Right ventricle myocardium superior (tissue), 1 donor: ENCODE measurements around the gene SRPK1. TPM values are rescaled to one million over a fixed set of nuclear protein-coding genes. Genes with fewer than 3 reads are reported as not detected.
"Not testable (repeated sequence)": the region's sequence is repeated elsewhere in the genome, so short reads cannot be mapped to it uniquely, and the experiment has no call there.

Experiments used
- ATAC-seq: fragments of 200-7000 bp; cut with Tn5 transposase; one replicate; pipeline ENCODE4 v1.9.1; 2020; ENCODE audit warnings: mild to moderate bottlenecking; ENCODE audit not compliant: poor library complexity
- DNase-seq: peaks from one replicate; pipeline ENCODE4 v3.0.0-alpha.2; 2020
- intact Hi-C: fragments of 100-400 bp; cut with DNase I; formaldehyde crosslinking; loops from one replicate; pipeline ENCODE4 v1.11.2; 2022
- total RNA-seq: library from RNA; stranded (reverse); fragmentation: NEBNext Ultra II Directional; extraction: Animal tissue kit (Norgen Biotek cat#: 25700); gene quantifications from one replicate; pipeline ENCODE4 v1.2.1, GENCODE V29; 2021
- donor health status: DM: no; HTN: yes; CAD: no; lungs with severe emphysema.

SRPK1 gene
- total RNA-seq, 1 donor from 2014 or later: 22.1 TPM

GRCh38 chr6:35908753-35909401 lies 12.0 kb downstream of the SRPK1 start:
- intact Hi-C loops, DNase-seq, ATAC-seq: not testable (repeated sequence)

- intact Hi-C loops: no loop called here
- no peak for DNase-seq
- ATAC-seq: no peak
Measured at GRCh38 chr6:35907750-35908149, 13.1 kb downstream of the SRPK1 start.

GRCh38 chr6:35906499-35906846 lies 14.4 kb downstream of the SRPK1 start:
- DNase-seq: no peak
- intact Hi-C loops: no loop called here
- ATAC-seq: no peak

- intact Hi-C loops: no loop called here
- DNase-seq (no peak), ATAC-seq (no peak)
Measured at GRCh38 chr6:35905841-35906498, 14.9 kb downstream of the SRPK1 start.

- DNase-seq: no peak
- intact Hi-C loops: no loop called here
- no peak for ATAC-seq
Measured at GRCh38 chr6:35905141-35905785, 15.6 kb downstream of the SRPK1 start.

GRCh38 chr6:35903679-35904078 lies 17.2 kb downstream of the SRPK1 start:
- DNase-seq (no peak), ATAC-seq (no peak)
- intact Hi-C loops: no loop called here

GRCh38 chr6:35900448-35900847 lies 20.4 kb downstream of the SRPK1 start:
- ATAC-seq (no peak), DNase-seq (no peak)
- intact Hi-C loops: no loop called here

- DNase-seq (no peak), ATAC-seq (no peak)
- intact Hi-C loops: no loop called here
Measured at GRCh38 chr6:35898003-35898402, 22.9 kb downstream of the SRPK1 start.

GRCh38 chr6:35897486-35897885 lies 23.4 kb downstream of the SRPK1 start:
- ATAC-seq: no peak

GRCh38 chr6:35897036-35897435 lies 23.9 kb downstream of the SRPK1 start:
- ATAC-seq (no peak), DNase-seq (no peak)
- intact Hi-C loops: no loop called here

More at GRCh38 chr6:35897486-35897885, 23.4 kb downstream of the SRPK1 start:
- intact Hi-C loops: no loop called here
- DNase-seq: no peak

GRCh38 chr6:35896228-35896627 lies 24.7 kb downstream of the SRPK1 start:
- DNase-seq: no peak
- intact Hi-C loops: no loop called here
- ATAC-seq: no peak

- intact Hi-C loops: no loop called here
- no peak for ATAC-seq
Measured at GRCh38 chr6:35895560-35895959, 25.3 kb downstream of the SRPK1 start.

GRCh38 chr6:35894776-35895175 lies 26.1 kb downstream of the SRPK1 start:
- DNase-seq (no peak), ATAC-seq (no peak)
- intact Hi-C loops: no loop called here

More at GRCh38 chr6:35895560-35895959, 25.3 kb downstream of the SRPK1 start:
- DNase-seq: no peak

GRCh38 chr6:35893246-35893645 lies 27.7 kb downstream of the SRPK1 start:
- no peak for ATAC-seq
- no peak for DNase-seq
- intact Hi-C loops: no loop called here

- ATAC-seq: no peak
- intact Hi-C loops: no loop called here
Measured at GRCh38 chr6:35892482-35892881, 28.4 kb downstream of the SRPK1 start.

GRCh38 chr6:35879151-35879550 lies 41.7 kb downstream of the SRPK1 start:
- no peak for ATAC-seq
- no peak for DNase-seq
- intact Hi-C loops: no loop called here

More at GRCh38 chr6:35892482-35892881, 28.4 kb downstream of the SRPK1 start:
- no peak for DNase-seq

GRCh38 chr6:35876902-35877301 lies 44.0 kb downstream of the SRPK1 start:
- intact Hi-C loops: no loop called here
- no peak for DNase-seq
- ATAC-seq: no peak

GRCh38 chr6:35874730-35875129 lies 46.2 kb downstream of the SRPK1 start:
- DNase-seq: no peak
- no peak for ATAC-seq

GRCh38 chr6:35859367-35859766 lies 61.5 kb downstream of the SRPK1 start:
- intact Hi-C loops: no loop called here
- DNase-seq (no peak), ATAC-seq (no peak)

More at GRCh38 chr6:35874730-35875129, 46.2 kb downstream of the SRPK1 start:
- intact Hi-C loops: no loop called here

GRCh38 chr6:35857853-35858252 lies 63.0 kb downstream of the SRPK1 start:
- intact Hi-C loops: no loop called here
- no peak for DNase-seq
- no peak for ATAC-seq
